Measurements from ENCODE around the gene UBXN2A. TPM values are rescaled to one million over a fixed set of nuclear protein-coding genes. Genes with fewer than 3 reads are reported as not detected.

UBXN2A gene
- total and polyA plus RNA-seq, 2 experiments from 2014 or later: 17.2 to 18.0 TPM

DNA sequence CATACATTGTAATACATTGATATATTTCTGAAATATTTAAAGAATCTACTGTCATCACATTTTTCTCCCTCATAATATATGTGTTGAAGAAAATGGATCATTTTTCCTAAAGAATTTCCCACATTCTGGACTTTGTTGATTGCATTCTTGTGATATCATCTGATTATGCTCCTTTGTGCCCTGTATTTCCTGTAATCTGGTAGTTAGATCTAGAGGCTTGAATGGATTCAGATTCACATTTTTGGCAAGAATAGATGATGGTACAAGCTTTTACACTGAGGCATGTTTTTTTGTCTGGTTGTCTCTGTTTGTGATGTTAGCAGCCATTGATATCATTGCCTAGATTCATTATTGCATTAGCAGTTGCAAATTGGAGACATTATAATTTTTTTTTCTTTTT is 13.4 kb downstream of the UBXN2A start:
- H3K4me1 ChIP-seq (ENCODE audit: insufficient read depth): no peaks in the 10 kb centered on the region
- H3K4me2 ChIP-seq (ENCODE audit: unreplicated experiment): no peak overlapping the region
- TF ChIP-seq EZH2phosphoT487 (IDR thresholded peaks at IDR 0.05; ENCODE audit: insufficient read depth, low read depth): no peak
- TF ChIP-seq EZH2 (IDR thresholded peaks at IDR 0.05; ENCODE audit: insufficient read depth, poor library complexity, severe bottlenecking): no peak
- H3K79me2 ChIP-seq (ENCODE audit: insufficient read depth): peaks cover 65% of the 10 kb centered on the region
- H3F3A ChIP-seq (ENCODE audit: insufficient read depth): 0 out of 2 replicates have a peak, but pooled peaks cover 7% of the 10 kb centered on the region
- H3K27me3 ChIP-seq (replicated peaks; ENCODE audit: insufficient read depth): no peaks in the 10 kb centered on the region
- in situ Hi-C loops (cut with MboI): no loop called here
- H3K9me2 ChIP-seq (ENCODE audit: insufficient read depth): no peaks in the 10 kb centered on the region
- no peak overlapping the region for H3K4me3 ChIP-seq
- H4K20me1 ChIP-seq (ENCODE audit: insufficient read depth): no peaks in the 10 kb centered on the region
- H3K27ac ChIP-seq: no peak overlapping the region
- no peaks in the 10 kb centered on the region for H3K9me3 ChIP-seq (ENCODE audit: low read depth)
- no peak overlapping the region for H3K9ac ChIP-seq
- no peak overlapping the region for H2AFZ ChIP-seq
- no peaks in the 10 kb centered on the region for H3K36me3 ChIP-seq (ENCODE audit: low read depth)
- no peak for DNase-seq

DNA sequence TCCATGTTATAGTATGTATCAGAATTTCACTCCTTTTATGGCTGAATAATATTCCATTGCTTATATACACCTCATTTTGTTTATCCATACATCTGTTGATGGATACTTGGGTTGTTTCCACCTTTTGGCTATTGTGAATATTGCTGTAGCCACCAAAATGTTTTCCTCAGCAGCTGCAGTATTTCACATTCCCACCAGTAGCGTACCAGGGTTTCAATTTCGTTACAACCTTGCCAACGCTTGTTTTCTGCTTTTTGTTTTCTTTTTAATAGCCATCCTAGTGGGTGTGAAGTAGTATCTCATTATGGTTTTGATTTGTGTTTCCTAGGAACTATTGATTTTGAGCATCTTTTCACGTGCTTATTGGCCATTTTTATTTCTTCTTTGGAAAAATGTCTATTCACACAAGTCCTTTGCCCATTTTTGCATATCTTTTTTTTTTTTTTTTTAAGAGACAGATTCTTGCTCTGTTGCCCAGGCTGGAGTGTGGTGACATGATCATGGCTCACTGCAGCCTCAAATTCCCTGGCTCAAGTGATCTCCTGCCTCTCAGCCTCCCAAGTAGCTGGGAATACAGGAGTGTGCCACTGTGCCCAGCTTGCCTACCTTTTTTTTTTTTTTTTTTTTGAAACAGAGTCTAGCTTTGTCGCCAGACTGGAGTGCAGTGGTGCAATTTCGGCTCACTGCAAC is 14.2 kb downstream of the UBXN2A start:
- TF ChIP-seq EZH2 (IDR thresholded peaks at IDR 0.05; ENCODE audit: insufficient read depth, poor library complexity, severe bottlenecking) (no peak), EZH2phosphoT487 (IDR thresholded peaks at IDR 0.05; ENCODE audit: insufficient read depth, low read depth) (no peak)
- WGBS, 2 experiments (ENCODE audit: low coverage in 1 of 2, low lambda C conversion rate in 2 of 2, missing lambda C conversion rate in 2 of 2): 48 to 53% methylated on average over 6 of the region's 6 CpGs
- peak overlapping the region; percentile 23; the same call in 1 of the 2 replicates for H3K27ac ChIP-seq
- H3K4me1 ChIP-seq (ENCODE audit: insufficient read depth): no peaks in the 10 kb centered on the region
- no peaks in the 10 kb centered on the region for H3K27me3 ChIP-seq (replicated peaks; ENCODE audit: insufficient read depth)
- peak overlapping the region; percentile 40 for H3K4me2 ChIP-seq (ENCODE audit: unreplicated experiment)
- H2AFZ ChIP-seq: 0 out of 2 replicates have a peak overlapping the region, but pooled peaks have one; percentile 52
- no peaks in the 10 kb centered on the region for H3K9me2 ChIP-seq (ENCODE audit: insufficient read depth)
- no peaks in the 10 kb centered on the region for H3K36me3 ChIP-seq (ENCODE audit: low read depth)
- H3K9me3 ChIP-seq (ENCODE audit: low read depth): no peaks in the 10 kb centered on the region
- peak overlapping the region; percentile 41; the same call in 1 of the 2 replicates for H3K9ac ChIP-seq
- in situ Hi-C loops (cut with MboI): no loop called here
- no peaks in the 10 kb centered on the region for H4K20me1 ChIP-seq (ENCODE audit: insufficient read depth)
- DNase-seq: peak; percentile 50
- H3F3A ChIP-seq (ENCODE audit: insufficient read depth): 0 out of 2 replicates have a peak, but pooled peaks cover 7% of the 10 kb centered on the region
- H3K79me2 ChIP-seq (ENCODE audit: insufficient read depth): peaks cover 56% of the 10 kb centered on the region
- peak overlapping the region; percentile 66 for H3K4me3 ChIP-seq

DNA sequence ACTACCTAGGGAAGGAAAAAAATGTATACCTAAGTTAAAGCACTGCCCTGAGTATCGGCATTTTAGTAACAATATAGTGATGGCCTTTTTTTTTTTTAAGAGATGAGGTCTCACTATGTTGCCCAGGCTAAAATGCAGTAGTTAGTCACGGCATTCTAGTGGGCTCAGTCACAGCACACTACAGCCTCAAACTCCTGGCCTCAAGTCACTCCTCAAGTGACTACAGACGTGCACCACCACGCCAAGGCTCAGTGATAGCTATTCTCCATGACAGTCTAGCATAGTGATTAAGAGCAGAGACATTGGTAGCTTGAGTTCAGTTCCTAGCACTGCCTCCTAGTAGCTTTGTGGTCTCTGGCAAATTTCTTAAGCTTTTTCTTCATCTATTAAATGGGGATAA is 27.6 kb downstream of the UBXN2A start:
- Histone ChIP-seq H3K27ac (no peak overlapping the region), H3F3A (ENCODE audit: insufficient read depth) (no peaks in the 10 kb centered on the region), H4K20me1 (ENCODE audit: insufficient read depth) (no peaks in the 10 kb centered on the region), H3K4me3 (no peak overlapping the region), H3K79me2 (ENCODE audit: insufficient read depth) (no peaks in the 10 kb centered on the region; the same call in 1 of the 2 replicates), H3K9ac (no peak overlapping the region), H3K9me3 (ENCODE audit: low read depth) (no peaks in the 10 kb centered on the region), H3K4me1 (ENCODE audit: insufficient read depth) (no peaks in the 10 kb centered on the region), H3K4me2 (ENCODE audit: unreplicated experiment) (no peak overlapping the region), H3K27me3 (replicated peaks; ENCODE audit: insufficient read depth) (no peaks in the 10 kb centered on the region), H3K36me3 (ENCODE audit: low read depth) (no peaks in the 10 kb centered on the region), H2AFZ (no peak overlapping the region), H3K9me2 (ENCODE audit: insufficient read depth) (no peaks in the 10 kb centered on the region)
- TF ChIP-seq EZH2 (IDR thresholded peaks at IDR 0.05; ENCODE audit: insufficient read depth, poor library complexity, severe bottlenecking): no peak
- TF ChIP-seq EZH2phosphoT487 (IDR thresholded peaks at IDR 0.05; ENCODE audit: insufficient read depth, low read depth): no peak
- WGBS, 2 experiments (ENCODE audit: low coverage in 1 of 2, low lambda C conversion rate in 2 of 2, missing lambda C conversion rate in 2 of 2): 94 to 95% methylated on average over 4 of the region's 4 CpGs
- no peak for DNase-seq
- in situ Hi-C loops (cut with MboI): no loop called here

DNA sequence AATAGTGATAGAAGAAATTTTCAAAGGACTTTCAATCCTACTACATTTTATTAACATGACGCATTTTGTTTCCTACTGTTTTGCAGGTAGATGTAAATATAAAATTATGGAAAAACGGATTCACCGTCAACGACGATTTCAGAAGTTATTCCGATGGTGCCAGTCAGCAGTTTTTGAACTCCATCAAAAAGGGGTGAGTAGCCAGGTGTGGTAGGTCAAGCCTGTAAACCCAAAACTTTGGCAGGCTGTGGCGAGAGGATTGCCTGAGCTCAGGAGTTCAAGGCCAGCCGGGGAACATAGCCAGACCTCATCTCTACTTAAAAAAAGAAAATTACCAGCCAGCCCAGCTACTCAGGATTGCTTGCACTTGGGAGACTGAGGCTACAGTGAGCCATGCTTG is 36.6 kb downstream of the UBXN2A start:
- no peak overlapping the region for H3K9ac ChIP-seq
- H3K79me2 ChIP-seq (ENCODE audit: insufficient read depth): no peaks in the 10 kb centered on the region
- H3K4me2 ChIP-seq (ENCODE audit: unreplicated experiment): no peak overlapping the region
- no peak for DNase-seq
- H3K27me3 ChIP-seq (replicated peaks; ENCODE audit: insufficient read depth): no peaks in the 10 kb centered on the region
- no peaks in the 10 kb centered on the region for H4K20me1 ChIP-seq (ENCODE audit: insufficient read depth)
- in situ Hi-C loops (cut with MboI): no loop called here
- H3K27ac ChIP-seq: no peak overlapping the region
- 97 to 100% methylated on average over 8 of the region's 8 CpGs for WGBS, 2 experiments (ENCODE audit: low coverage in 1 of 2, low lambda C conversion rate in 2 of 2, missing lambda C conversion rate in 2 of 2)
- no peaks in the 10 kb centered on the region for H3F3A ChIP-seq (ENCODE audit: insufficient read depth)
- H2AFZ ChIP-seq: no peak overlapping the region
- no peaks in the 10 kb centered on the region for H3K4me1 ChIP-seq (ENCODE audit: insufficient read depth)
- peaks cover 11% of the 10 kb centered on the region; the same call in 1 of the 2 replicates for H3K36me3 ChIP-seq (ENCODE audit: low read depth)
- no peaks in the 10 kb centered on the region for H3K9me3 ChIP-seq (ENCODE audit: low read depth)
- no peak overlapping the region for H3K4me3 ChIP-seq
- H3K9me2 ChIP-seq (ENCODE audit: insufficient read depth): no peaks in the 10 kb centered on the region
- TF ChIP-seq EZH2 (IDR thresholded peaks at IDR 0.05; ENCODE audit: insufficient read depth, poor library complexity, severe bottlenecking) (no peak), EZH2phosphoT487 (IDR thresholded peaks at IDR 0.05; ENCODE audit: insufficient read depth, low read depth) (no peak)

Data from GM23248 (cell line).